K562 (cell line): ENCODE data around the gene P2RX3. TPM values are rescaled to one million over a fixed set of nuclear protein-coding genes. Genes with fewer than 3 reads are reported as not detected.

Source experiments
- ATAC-seq: fragments of 200-7000 bp; cut with Tn5 transposase; 3 replicates; pipeline ENCODE4 v1.9.1; 2020; ENCODE audit warnings: moderate library complexity
- BruUV-seq: library from RNA; stranded (reverse); fragments of 400-500 nt; replicated peaks from 2 replicates; lab custom pipeline; 2021; lab: Mats Ljungman, UMichigan
- CTCF ChIA-PET: fragments of 300-600 bp; formaldehyde crosslinking; extraction: SDS; loops from one replicate; lab custom pipeline; 2021; ENCODE audit warnings: low intra/inter-chr PET ratio; lab: Yijun Ruan, JAX
- POLR2A ChIA-PET: fragments of 300-600, 350-650 bp; sonication (Branson Sonifier 250); formaldehyde crosslinking; extraction: SDS; loops from one replicate; lab custom pipeline; 2021; ENCODE audit warnings: antibody characterized with exemption, inconsistent platforms; lab: Yijun Ruan, JAX
- DNase-seq, 4 experiments: peaks; one replicate each; pipeline versions ENCODE4 v3.0.0 to v3.0.0-alpha.2; 2011 to 2018; ENCODE audit warnings: low spot score in 3 of 4, mixed read lengths in 3 of 4; ENCODE audit errors: extremely low read depth in 1 of 4
- FAIRE-seq: peaks from 2 replicates; lab custom pipeline; 2011; peaks lifted over from hg19 to GRCh38; lab: Jason Lieb, UNC
- H2AFZ ChIP-seq: 2 replicates; pipeline ENCODE4 v1.6.0; 2011; ENCODE audit warnings: low read depth, low read length, control low read depth, inconsistent platforms
- H3K27ac ChIP-seq: fragments of 200-600 bp; 3 replicates; pipeline ENCODE4 v1.8.0; 2011; ENCODE audit warnings: low read depth, mild to moderate bottlenecking, control low read depth, inconsistent platforms, low read length, moderate library complexity, mixed read lengths; ENCODE audit errors: extremely low read depth
- H3K27me3 ChIP-seq, 2 experiments: fragments of 300-600 bp in 1 of 2; 2 replicates in 1 of 2; 3 replicates in 1 of 2; pipeline versions ENCODE4 v1.6.0 to v1.8.0; 2011; ENCODE audit warnings: inconsistent platforms in 2 of 2, low read length in 2 of 2, mild to moderate bottlenecking in 1 of 2, mixed read lengths in 1 of 2, moderate library complexity in 1 of 2; ENCODE audit not compliant: control insufficient read depth in 2 of 2, insufficient read depth in 2 of 2
- H3K36me3 ChIP-seq: fragments of 300-600 bp; 3 replicates; pipeline ENCODE4 v1.8.0; 2011; ENCODE audit warnings: mild to moderate bottlenecking, low read length, inconsistent platforms; ENCODE audit not compliant: control insufficient read depth, insufficient read depth
- H3K4me1 ChIP-seq, 2 experiments: fragments of 200-600 bp in 1 of 2; replicated peaks in 1 of 2; 2 replicates in 1 of 2; 3 replicates in 1 of 2; pipeline versions ENCODE4 v1.5.1 to v1.8.0; 2011; ENCODE audit warnings: inconsistent platforms in 2 of 2, low read length in 2 of 2, mild to moderate bottlenecking in 1 of 2, mixed read lengths in 1 of 2, moderate library complexity in 1 of 2; ENCODE audit not compliant: control insufficient read depth in 2 of 2, insufficient read depth in 2 of 2
- H3K4me2 ChIP-seq: 2 replicates; pipeline ENCODE4 v1.6.1; 2011; ENCODE audit warnings: low read length, control low read depth, inconsistent platforms, mixed read lengths; ENCODE audit not compliant: insufficient read depth
- H3K4me3 ChIP-seq: fragments of 200-600 bp; sonication (generic), shearing (Covaris generic); 2 replicates; pipeline ENCODE4 v1.5.1; 2016; ENCODE audit warnings: control low read depth, inconsistent platforms
- H3K79me2 ChIP-seq: fragments of 200-600 bp; 3 replicates; pipeline ENCODE4 v1.8.0; 2011; ENCODE audit warnings: low read length, inconsistent platforms; ENCODE audit not compliant: control insufficient read depth, insufficient read depth
- H3K9ac ChIP-seq, 2 experiments: 2 replicates each; pipeline versions ENCODE4 v1.6.0 to v1.6.1; 2011; ENCODE audit warnings: low read depth in 2 of 2, low read length in 2 of 2, control low read depth in 1 of 2, inconsistent platforms in 1 of 2, mild to moderate bottlenecking in 1 of 2, mixed read lengths in 1 of 2; ENCODE audit not compliant: insufficient read depth in 1 of 2
- H3K9me1 ChIP-seq: one replicate; pipeline ENCODE4 v1.6.0; 2011; ENCODE audit warnings: inconsistent platforms, mild to moderate bottlenecking, low read length, moderate library complexity; ENCODE audit not compliant: control insufficient read depth, insufficient read depth
- H3K9me3 ChIP-seq: replicated peaks from 2 replicates; pipeline ENCODE4 v1.5.1; 2011; ENCODE audit warnings: low read depth, low read length, inconsistent platforms; ENCODE audit not compliant: control insufficient read depth, insufficient read depth
- H4K20me1 ChIP-seq: replicated peaks from 2 replicates; pipeline ENCODE4 v1.6.1; 2011; ENCODE audit warnings: low read length, inconsistent platforms, mixed read lengths; ENCODE audit not compliant: control insufficient read depth, insufficient read depth
- AFF1 ChIP-seq, 2 experiments: fragments of 450-650 bp; IDR thresholded peaks; 2 replicates each; pipeline ENCODE4 v1.6.1; 2018; ENCODE audit warnings: mild to moderate bottlenecking in 2 of 2, low read depth in 1 of 2; ENCODE audit not compliant: partially characterized antibody in 2 of 2
- ASH1L ChIP-seq: fragments of 450-650 bp; IDR thresholded peaks from 2 replicates; pipeline ENCODE4 v1.6.1; 2018; ENCODE audit warnings: borderline replicate concordance, mild to moderate bottlenecking, low read depth; ENCODE audit not compliant: partially characterized antibody
- ILK ChIP-seq: fragments of 450-650 bp; IDR thresholded peaks from 2 replicates; pipeline ENCODE4 v1.6.1; 2016; ENCODE audit warnings: missing genetic modification characterization, low read depth, mild to moderate bottlenecking, missing compliant biosample characterization, moderate library complexity, borderline replicate concordance
- RBFOX2 ChIP-seq: fragments of 200-400 bp; formaldehyde crosslinking; IDR thresholded peaks from 2 replicates; pipeline ENCODE4 v1.6.1; 2017; ENCODE audit warnings: low read depth, mild to moderate bottlenecking, low read length, moderate library complexity
- SLC30A9 ChIP-seq: fragments of 250-450 bp; sonication (Bioruptor Pico); IDR thresholded peaks from 2 replicates; pipeline ENCODE4 v1.8.0; 2022; ENCODE audit warnings: mild to moderate bottlenecking, moderate library complexity
- TSC22D4 ChIP-seq: fragments of 450-650 bp; IDR thresholded peaks from 2 replicates; pipeline ENCODE4 v1.6.1; 2016; ENCODE audit warnings: missing genetic modification characterization, missing biosample characterization, control low read depth
- U2AF2 ChIP-seq: fragments of 200-400 bp; formaldehyde crosslinking; optimal IDR thresholded peaks from 2 replicates; pipeline ENCODE3; 2017; ENCODE audit warnings: low read depth, mild to moderate bottlenecking, low read length
- ZNF395 ChIP-seq: fragments of 200-800 bp; sonication (Bioruptor generic); IDR thresholded peaks from 2 replicates; pipeline ENCODE4 v1.6.1; 2017; ENCODE audit warnings: missing genetic modification characterization, missing compliant biosample characterization
- ZNF589 ChIP-seq: fragments of 200-800 bp; sonication (Bioruptor generic); IDR thresholded peaks from 2 replicates; pipeline ENCODE4 v1.6.1; 2016; ENCODE audit warnings: low read depth, missing genetic modification characterization, missing compliant biosample characterization
- WGBS: fragments of 100-300 bp; shearing (Covaris generic); methylation state at CpG from one replicate; pipeline ENCODE4 v1.1.6; 2016; ENCODE audit warnings: low coverage, mixed read lengths; ENCODE audit not compliant: insufficient coverage; ENCODE audit errors: missing lambda C conversion rate; 5-methylcytosine and 5-hydroxymethylcytosine counted together
- in situ Hi-C: fragments of 300-500 bp; cut with MboI; formaldehyde crosslinking; loops from 4 replicates; pipeline ENCODE4 v1.15.0; 2018; ENCODE audit warnings: inconsistent platforms, mixed read lengths
- intact Hi-C: fragments of 100-400 bp; cut with micrococcal nuclease; formaldehyde crosslinking; loops from 2 replicates; pipeline ENCODE4 v1.14.2; 2022
- polyA plus RNA-seq, 8 experiments: library from polyadenylated mRNA; depleted of rRNA in 4 of 8; stranded (reverse) in 5 of 8; unstranded in 3 of 8; fragments of >200 nt; fragmentation: Nextera tagmentation in 2 of 8; fragmentation: Illumina TruSeq in 1 of 8; extraction: Ambion mirVana in 2 of 8; extraction: Trizol in 1 of 8; gene quantifications; 2 replicates each; pipeline versions ENCODE4 v1.2.1 to v1.2.3, GENCODE V29; 2011 to 2014; ENCODE audit warnings: inconsistent platforms in 1 of 8, missing spikeins in 1 of 8
- total RNA-seq, 7 experiments: library from RNA; depleted of rRNA in 6 of 7; stranded (reverse); fragments of >200 nt in 6 of 7; fragmentation: Illumina TruSeq in 2 of 7; extraction: Trizol in 2 of 7; gene quantifications; 2 replicates each; pipeline versions ENCODE4 v1.2.1 to v1.2.3, GENCODE V29; 2011 to 2021; ENCODE audit warnings: low replicate concordance in 1 of 7

P2RX3 gene
- total and polyA plus RNA-seq, 9 of the 15 experiments (the other 6 are each of a cell fraction or from before 2014, with no cell fraction given): not detected

GRCh38 chr11:57399972-57400578 lies 61.9 kb downstream of the P2RX3 start:
- CTCF ChIA-PET: no interaction called here
- in situ Hi-C loops: no loop called here
- Histone ChIP-seq H3K4me1 (peaks cover 39 to 49% of the 10 kb centered on the region in 2 experiments), H3K9me3 (no peaks in the 10 kb centered on the region), H3K4me2 (no peak overlapping the region), H4K20me1 (no peaks in the 10 kb centered on the region), H3K27me3 (no peaks in the 10 kb centered on the region; a peak in 1 of 5 replicates), H3K9me1 (no peaks in the 10 kb centered on the region), H3K36me3 (peaks cover 4% of the 10 kb centered on the region; the same call in 1 of the 3 replicates), H3K79me2 (no peaks in the 10 kb centered on the region), H2AFZ (no peak overlapping the region), H3K9ac (no peak overlapping the region; a peak in 1 of 4 replicates), H3K27ac (no peak overlapping the region), H3K4me3 (no peak overlapping the region)
- TF ChIP-seq ILK (tag) (no peak), AFF1 (IDR thresholded peaks at IDR 0.05; ENCODE audit: low read depth in 1 of 2, partially characterized antibody in 2 of 2) (no peak), TSC22D4 (tag) (no peak), ZNF589 (CRISPR knock-in tag) (no peak), ZNF395 (CRISPR knock-in tag) (no peak), SLC30A9 (CRISPR knock-in tag) (no peak), RBFOX2 (no peak), U2AF2 (no peak), ASH1L (no peak)
- POLR2A ChIA-PET: interaction anchor here (0.7 to 1.3 kb wide), 6 partner anchors 10 to 449 kb away, joined by 3 to 4 read pairs (median 4); partner anchors contain the start of gene PRG2
- BruUV-seq: no TSS peak
- 60% methylated on average over 4 of the region's 4 CpGs for WGBS
- DNase-seq (no peak), ATAC-seq (no peak), FAIRE-seq (no peak)
- intact Hi-C loops: no loop called here
